Subcutaneous abdominal adipose tissue (tissue), 5 donors: ENCODE results near the gene LAG3.

Experiments used
- H3K27ac ChIP-seq: one replicate; pipeline ENCODE4 v1.7.0; 2013; ENCODE audit warnings: low read depth, mild to moderate bottlenecking, inconsistent platforms, low read length, moderate library complexity
- H3K27me3 ChIP-seq, 5 donors: one replicate each; pipeline ENCODE4 v1.7.0; 2013; ENCODE audit warnings: low read length in 5 of 5, inconsistent platforms in 1 of 5; ENCODE audit not compliant: control insufficient read depth in 5 of 5, insufficient read depth in 4 of 5
- H3K36me3 ChIP-seq, 5 donors: one replicate each; pipeline ENCODE4 v1.7.0; 2013; ENCODE audit warnings: low read length in 5 of 5; ENCODE audit not compliant: control insufficient read depth in 5 of 5, insufficient read depth in 5 of 5
- H3K4me1 ChIP-seq, 5 donors: one replicate each; pipeline ENCODE4 v1.7.0; 2013; ENCODE audit warnings: low read length in 5 of 5, mild to moderate bottlenecking in 3 of 5, moderate library complexity in 1 of 5; ENCODE audit not compliant: control insufficient read depth in 5 of 5, insufficient read depth in 5 of 5
- H3K4me3 ChIP-seq, 5 donors: one replicate each; pipeline ENCODE4 v1.7.0; 2013; ENCODE audit warnings: low read length in 5 of 5, low read depth in 1 of 5
- H3K9ac ChIP-seq, 5 donors: one replicate each; pipeline ENCODE4 v1.7.0; 2013; ENCODE audit warnings: low read length in 5 of 5, mild to moderate bottlenecking in 4 of 5, moderate library complexity in 3 of 5
- H3K9me3 ChIP-seq, 5 donors: one replicate each; pipeline ENCODE4 v1.7.0; 2013; ENCODE audit warnings: low read length in 5 of 5; ENCODE audit not compliant: control insufficient read depth in 5 of 5
- donor health status: healthy.
- donor health status: healthy.
- donor health status: healthy.
- donor health status: healthy.
- donor health status: healthy.

Gene LAG3

DNA sequence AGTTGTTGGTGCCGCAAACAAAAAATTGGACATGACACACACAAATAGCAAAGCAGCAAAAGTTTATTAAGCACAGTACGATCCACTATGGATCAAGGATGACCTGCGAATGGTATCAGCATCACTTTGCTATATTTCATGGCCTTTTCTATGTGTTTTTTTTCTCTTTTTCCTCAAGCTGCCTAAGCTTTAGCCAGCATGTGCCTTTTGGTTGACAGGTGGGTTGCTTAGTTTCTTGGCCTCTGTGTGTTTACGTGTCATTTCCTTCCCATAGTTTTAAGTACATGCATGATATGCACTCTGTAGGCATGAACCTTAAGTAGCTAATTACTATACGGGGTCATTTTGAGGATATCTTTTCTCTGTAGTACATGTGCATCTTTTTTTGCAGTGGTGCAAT lies 26.8 kb downstream of the LAG3 start:
- Histone ChIP-seq H3K4me3 (no peak overlapping the region), H3K9me3 (no peaks in the 10 kb centered on the region), H3K9ac (no peak overlapping the region), H3K27ac (no peak overlapping the region), H3K4me1 (no peaks in the 10 kb centered on the region), H3K36me3 (peaks cover 0 to 11% (median 0%) of the 10 kb centered on the region in 5 donors), H3K27me3 (peaks cover 0 to 9% (median 3%) of the 10 kb centered on the region in 5 donors)

DNA sequence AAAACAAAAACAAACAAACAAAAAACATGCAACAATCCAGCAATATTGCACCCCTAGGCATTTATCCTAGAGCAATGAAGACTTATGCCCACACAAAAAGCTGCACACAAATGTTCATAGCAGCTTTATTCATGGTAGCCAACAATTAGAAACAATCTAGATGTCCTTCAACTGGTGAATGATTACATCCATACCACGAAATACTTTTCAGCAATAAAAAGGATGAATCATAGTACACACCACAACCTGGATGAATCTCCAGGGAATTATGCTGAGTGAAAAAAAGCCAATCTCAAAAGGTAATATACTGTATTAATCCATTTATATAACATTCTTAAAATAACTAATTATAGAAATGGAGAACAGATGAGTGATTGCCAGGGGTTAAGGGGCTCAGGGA lies 34.9 kb downstream of the LAG3 start:
- no peak overlapping the region for H3K4me3 ChIP-seq
- H3K9ac ChIP-seq: no peak overlapping the region
- H3K27me3 ChIP-seq: no peaks in the 10 kb centered on the region
- H3K36me3 ChIP-seq: peaks cover 0 to 3% (median 0%) of the 10 kb centered on the region in 5 donors
- no peak overlapping the region for H3K27ac ChIP-seq
- no peaks in the 10 kb centered on the region for H3K9me3 ChIP-seq
- no peaks in the 10 kb centered on the region for H3K4me1 ChIP-seq

DNA sequence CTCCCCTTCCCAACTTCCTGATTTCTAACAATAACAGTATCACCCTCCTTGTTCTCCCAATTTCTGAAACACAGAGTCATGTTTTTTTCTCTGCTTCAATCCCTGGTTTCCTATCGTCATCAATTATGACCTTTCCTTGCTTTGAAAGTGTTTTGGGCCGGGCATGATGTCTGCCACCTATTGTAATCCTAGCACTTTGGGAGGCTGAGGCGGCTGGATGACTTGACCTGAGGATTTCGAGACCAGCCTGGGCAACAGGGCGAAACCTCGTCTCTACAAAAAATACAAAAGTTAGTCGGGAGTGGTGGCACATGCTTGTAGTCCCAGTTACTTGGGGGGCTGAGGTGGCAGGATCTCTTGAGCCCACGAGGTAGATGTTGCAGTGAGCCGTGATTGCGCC lies 36.7 kb downstream of the LAG3 start:
- H3K27me3 ChIP-seq: no peaks in the 10 kb centered on the region
- H3K27ac ChIP-seq: no peak overlapping the region
- H3K9me3 ChIP-seq: no peaks in the 10 kb centered on the region
- H3K9ac ChIP-seq: no peak overlapping the region
- H3K4me3 ChIP-seq: no peak overlapping the region
- peaks cover 0 to 4% (median 0%) of the 10 kb centered on the region in 5 donors for H3K4me1 ChIP-seq
- H3K36me3 ChIP-seq: peaks cover 0 to 2% (median 0%) of the 10 kb centered on the region in 5 donors

DNA sequence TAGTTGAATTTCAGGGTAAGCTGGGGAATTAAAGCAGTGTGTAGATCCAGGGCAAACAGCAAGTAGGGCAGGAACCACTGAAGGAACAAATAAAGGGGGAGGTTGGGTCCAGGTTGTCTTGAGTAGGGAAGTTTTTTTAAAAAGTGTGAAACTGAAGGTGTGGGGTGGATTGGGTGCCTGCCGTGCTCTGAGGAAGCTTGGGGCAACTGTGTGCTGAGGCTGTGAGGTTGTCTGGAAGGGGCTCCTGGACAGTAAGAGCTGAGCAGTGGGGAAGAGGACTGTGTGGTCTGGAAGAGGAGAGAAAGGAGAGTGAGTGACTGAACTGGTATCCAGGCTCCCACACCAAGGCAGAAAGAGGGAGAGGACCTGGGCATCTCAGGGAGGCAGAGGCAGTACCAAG lies 38.4 kb downstream of the LAG3 start:
- Histone ChIP-seq H3K36me3 (peaks cover 0 to 17% (median 0%) of the 10 kb centered on the region in 5 donors), H3K9ac (peak overlapping the region in 1 of 5 donors; percentile 7), H3K4me1 (peaks cover 0 to 4% (median 0%) of the 10 kb centered on the region in 5 donors), H3K27ac (no peak overlapping the region), H3K27me3 (peaks cover 0 to 4% (median 0%) of the 10 kb centered on the region in 5 donors), H3K9me3 (no peaks in the 10 kb centered on the region), H3K4me3 (no peak overlapping the region)

DNA sequence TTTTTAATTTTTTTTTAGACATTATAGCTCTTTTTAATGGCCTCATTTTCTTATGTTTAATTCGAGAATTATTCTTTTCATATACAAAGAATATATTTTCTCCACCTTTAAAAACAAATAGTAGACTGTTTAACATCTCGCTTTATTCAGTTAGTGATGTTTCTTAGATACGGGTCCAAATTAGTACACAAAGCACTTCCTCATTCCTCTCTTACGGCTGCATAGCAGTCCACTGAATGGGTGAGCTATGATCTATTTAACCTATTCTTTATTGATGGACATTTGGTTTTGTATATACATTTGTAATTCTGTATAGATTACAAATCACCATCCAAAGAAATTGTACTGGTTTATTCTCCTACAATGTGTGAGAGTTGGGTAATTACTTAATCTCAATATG lies 41.0 kb downstream of the LAG3 start:
- H3K9ac ChIP-seq: no peak overlapping the region
- peaks cover 0 to 4% (median 0%) of the 10 kb centered on the region in 5 donors for H3K4me1 ChIP-seq
- H3K4me3 ChIP-seq: no peak overlapping the region
- H3K36me3 ChIP-seq: peaks cover 0 to 32% (median 7%) of the 10 kb centered on the region in 5 donors
- no peaks in the 10 kb centered on the region for H3K9me3 ChIP-seq
- H3K27me3 ChIP-seq: peaks cover 0 to 4% (median 0%) of the 10 kb centered on the region in 5 donors
- no peak overlapping the region for H3K27ac ChIP-seq

DNA sequence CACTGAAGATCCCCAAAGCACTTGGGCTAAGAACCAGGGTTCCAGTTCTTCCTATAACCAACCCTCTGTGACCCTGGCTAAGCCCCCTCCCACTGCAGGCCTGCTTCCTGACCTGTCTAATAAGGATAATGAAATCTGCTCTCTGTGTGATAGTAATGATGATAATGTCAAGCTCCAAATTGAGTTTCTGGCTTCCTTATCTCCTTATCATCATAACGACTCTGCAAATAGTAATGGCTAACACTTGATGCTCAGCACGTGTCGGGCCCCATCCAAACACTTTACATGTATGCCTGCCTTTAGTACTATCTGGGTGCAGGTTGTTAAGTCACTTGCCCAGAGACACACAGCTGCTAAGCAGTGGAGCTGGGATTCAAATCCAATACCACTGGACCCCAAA lies 44.3 kb downstream of the LAG3 start:
- peaks cover 0 to 39% (median 7%) of the 10 kb centered on the region in 5 donors for H3K36me3 ChIP-seq
- no peak overlapping the region for H3K9ac ChIP-seq
- H3K27ac ChIP-seq: no peak overlapping the region
- peaks cover 0 to 11% (median 7%) of the 10 kb centered on the region in 5 donors for H3K4me1 ChIP-seq
- H3K4me3 ChIP-seq: no peak overlapping the region
- H3K27me3 ChIP-seq: peaks cover 0 to 11% (median 5%) of the 10 kb centered on the region in 5 donors
- no peaks in the 10 kb centered on the region for H3K9me3 ChIP-seq

DNA sequence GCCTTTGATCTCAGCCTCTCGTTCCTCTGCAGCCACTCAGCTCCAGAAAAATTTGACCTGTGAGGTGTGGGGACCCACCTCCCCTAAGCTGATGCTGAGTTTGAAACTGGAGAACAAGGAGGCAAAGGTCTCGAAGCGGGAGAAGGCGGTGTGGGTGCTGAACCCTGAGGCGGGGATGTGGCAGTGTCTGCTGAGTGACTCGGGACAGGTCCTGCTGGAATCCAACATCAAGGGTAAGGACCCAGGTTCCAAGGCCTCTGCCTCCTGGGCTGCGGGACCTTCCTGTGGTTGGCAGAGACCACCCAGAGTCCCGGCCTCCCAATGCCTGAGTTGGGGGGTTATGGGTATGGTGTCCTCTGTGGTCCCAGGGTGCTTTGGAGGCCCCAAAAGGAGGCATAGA lies 44.8 kb downstream of the LAG3 start:
- Histone ChIP-seq H3K36me3 (peaks cover 0 to 39% (median 7%) of the 10 kb centered on the region in 5 donors), H3K9me3 (no peaks in the 10 kb centered on the region), H3K9ac (no peak overlapping the region), H3K4me3 (no peak overlapping the region), H3K27me3 (peaks cover 4 to 15% (median 9%) of the 10 kb centered on the region in 5 donors), H3K4me1 (peaks cover 0 to 15% (median 12%) of the 10 kb centered on the region in 5 donors), H3K27ac (no peak overlapping the region)

DNA sequence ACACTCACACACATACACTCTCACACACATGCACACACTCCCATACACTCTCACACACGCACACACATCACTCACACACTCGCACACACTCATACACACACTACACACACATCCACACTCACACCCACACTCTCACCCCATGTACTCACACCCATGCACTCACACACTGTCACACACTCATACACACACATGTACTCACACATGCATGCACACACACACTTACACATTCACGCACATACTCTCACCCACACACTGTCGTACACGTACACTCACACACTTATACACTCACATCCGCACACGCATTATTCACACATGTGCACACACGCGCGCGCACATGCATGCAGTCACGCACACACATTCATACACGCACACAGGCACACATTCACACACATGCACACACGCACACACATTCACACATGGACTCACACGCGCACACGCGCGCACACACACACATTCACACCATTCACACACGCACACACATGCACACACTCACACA lies 45.4 kb downstream of the LAG3 start:
- Histone ChIP-seq H3K9me3 (no peaks in the 10 kb centered on the region), H3K4me1 (peaks cover 0 to 17% (median 15%) of the 10 kb centered on the region in 5 donors), H3K36me3 (peaks cover 0 to 39% (median 7%) of the 10 kb centered on the region in 5 donors), H3K4me3 (no peak overlapping the region), H3K27me3 (peaks cover 7 to 19% (median 14%) of the 10 kb centered on the region in 5 donors), H3K27ac (no peak overlapping the region), H3K9ac (no peak overlapping the region)

DNA sequence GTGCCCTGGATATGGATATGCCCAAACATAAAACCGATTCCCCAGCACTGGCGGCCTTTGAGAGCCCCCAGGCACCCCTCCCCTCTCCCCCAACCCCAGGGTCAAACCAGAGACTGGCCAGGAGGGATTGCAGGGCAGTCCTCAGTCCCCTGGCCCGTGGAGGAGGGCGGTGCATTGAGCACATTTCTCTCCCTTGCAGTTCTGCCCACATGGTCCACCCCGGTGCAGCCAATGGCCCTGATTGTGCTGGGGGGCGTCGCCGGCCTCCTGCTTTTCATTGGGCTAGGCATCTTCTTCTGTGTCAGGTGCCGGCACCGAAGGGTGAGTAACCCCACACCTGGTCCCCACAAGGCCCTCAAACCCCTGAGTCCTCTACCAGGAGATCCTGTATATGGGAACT lies 45.9 kb downstream of the LAG3 start:
- Histone ChIP-seq H3K27me3 (peaks cover 11 to 24% (median 19%) of the 10 kb centered on the region in 5 donors), H3K4me3 (no peak overlapping the region), H3K4me1 (peaks cover 0 to 15% (median 15%) of the 10 kb centered on the region in 5 donors), H3K27ac (no peak overlapping the region), H3K9ac (no peak overlapping the region), H3K36me3 (peaks cover 0 to 39% (median 7%) of the 10 kb centered on the region in 5 donors), H3K9me3 (no peaks in the 10 kb centered on the region)

DNA sequence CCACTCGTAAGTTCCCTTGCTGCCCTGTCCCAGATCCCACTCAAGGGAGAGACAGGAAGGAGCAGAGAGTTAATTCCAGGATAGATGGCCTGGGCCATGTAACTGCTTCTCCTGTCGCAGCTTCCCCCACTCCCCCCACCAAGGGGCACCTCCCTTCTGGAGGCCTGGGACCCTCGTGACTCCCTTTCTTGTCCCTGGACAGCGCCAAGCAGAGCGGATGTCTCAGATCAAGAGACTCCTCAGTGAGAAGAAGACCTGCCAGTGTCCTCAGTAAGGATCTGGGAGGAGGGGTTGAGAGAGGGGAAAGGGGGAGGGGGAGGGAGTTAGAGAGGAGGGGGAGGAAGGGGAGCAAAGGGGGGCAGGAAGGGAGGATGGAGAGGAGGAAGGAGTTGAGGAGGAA lies 46.3 kb downstream of the LAG3 start:
- H3K27me3 ChIP-seq: peaks cover 11 to 27% (median 23%) of the 10 kb centered on the region in 5 donors
- H3K4me1 ChIP-seq: peaks cover 0 to 15% (median 15%) of the 10 kb centered on the region in 5 donors

More for the DNA sequence above, 46.3 kb downstream of the LAG3 start:
- H3K4me3 ChIP-seq: no peak overlapping the region
- no peak overlapping the region for H3K9ac ChIP-seq
- H3K9me3 ChIP-seq: no peaks in the 10 kb centered on the region
- H3K27ac ChIP-seq: no peak overlapping the region
- peaks cover 0 to 39% (median 7%) of the 10 kb centered on the region in 5 donors for H3K36me3 ChIP-seq
